Sigmoid colon (tissue), 7 donors: ENCODE data around the gene ARHGAP44. TPM values are rescaled to one million over a fixed set of nuclear protein-coding genes. Genes with fewer than 3 reads are reported as not detected.

Source experiments
- DNase-seq: peaks from one replicate; pipeline ENCODE4 v3.0.0-alpha.2; 2019
- H3K27ac ChIP-seq, 4 donors: fragments of 200-600 bp; sonication (generic); one replicate each; pipeline ENCODE4 v1.5.1; 2016 to 2019; ENCODE audit warnings: mild to moderate bottlenecking in 1 of 4
- H3K27me3 ChIP-seq, 3 donors: fragments of 200-600 bp; sonication (generic); one replicate each; pipeline ENCODE4 v1.5.1; 2019; ENCODE audit warnings: mild to moderate bottlenecking in 1 of 3
- H3K36me3 ChIP-seq, 4 donors: fragments of 200-600 bp; sonication (generic); one replicate each; pipeline ENCODE4 v1.5.1; 2016 to 2019
- H3K4me1 ChIP-seq, 4 donors: fragments of 200-600 bp; sonication (generic); one replicate each; pipeline ENCODE4 v1.5.1; 2017 to 2019
- H3K4me3 ChIP-seq, 4 donors: fragments of 200-600 bp; sonication (generic); one replicate each; pipeline ENCODE4 v1.5.1; 2017 to 2019; ENCODE audit warnings: mild to moderate bottlenecking in 2 of 4, moderate library complexity in 1 of 4
- H3K9me3 ChIP-seq, 4 donors: fragments of 200-600 bp in 3 of 4; sonication (generic) in 3 of 4; one replicate each; pipeline versions ENCODE4 v1.5.1 to v1.6.1; 2013 to 2019
- CTCF ChIP-seq, 4 experiments: fragments of 450-650 bp in 3 of 4; fragments of 200-600 bp in 1 of 4; IDR thresholded peaks; one replicate each; pipeline ENCODE4 v1.5.1; 2016 to 2019; ENCODE audit warnings: antibody characterized with exemption in 4 of 4, mild to moderate bottlenecking in 3 of 4, moderate library complexity in 2 of 4
- EP300 ChIP-seq, 4 donors: sonication (generic); formaldehyde crosslinking; IDR thresholded peaks; one replicate each; pipeline ENCODE4 v1.6.1; 2017; ENCODE audit warnings: antibody characterized with exemption in 4 of 4
- POLR2A ChIP-seq, 2 donors: fragments of 450-650 bp; IDR thresholded peaks; one replicate each; pipeline ENCODE4 v1.6.1; 2016; ENCODE audit warnings: antibody characterized with exemption in 2 of 2, mild to moderate bottlenecking in 2 of 2, moderate library complexity in 2 of 2
- POLR2AphosphoS5 ChIP-seq, 4 donors: sonication (generic); formaldehyde crosslinking; IDR thresholded peaks; one replicate each; pipeline ENCODE4 v1.6.1; 2017; ENCODE audit warnings: antibody characterized with exemption in 4 of 4
- WGBS, 2 donors: extraction: QIAGEN DNeasy Blood & Tissue Kit; methylation state at CpG; one replicate each; pipeline ENCODE4 v1.1.7; 2013; 5-methylcytosine and 5-hydroxymethylcytosine counted together
- intact Hi-C: fragments of 100-400 bp; cut with DNase I; formaldehyde crosslinking; loops from one replicate; pipeline ENCODE4 v1.15.1; 2023
- polyA plus RNA-seq, 3 donors: library from polyadenylated mRNA; stranded (reverse); fragments of 200-250 nt; gene quantifications; one replicate each; pipeline ENCODE4 v1.2.3, GENCODE V29; 2013
- total RNA-seq, 4 donors: library from RNA; depleted of rRNA; stranded (reverse); fragments of >200 nt; gene quantifications; one replicate each; pipeline ENCODE4 v1.1.0, GENCODE V29; 2016
- donor health status: healthy with polysubstance abuse.
- donor health status: Bipolar disorder and iron deficiency.
- donor health status: healthy.

The ARHGAP44 gene
- total and polyA plus RNA-seq, 7 donors: 2.6 to 23.8 (median 6.4) TPM

DNA sequence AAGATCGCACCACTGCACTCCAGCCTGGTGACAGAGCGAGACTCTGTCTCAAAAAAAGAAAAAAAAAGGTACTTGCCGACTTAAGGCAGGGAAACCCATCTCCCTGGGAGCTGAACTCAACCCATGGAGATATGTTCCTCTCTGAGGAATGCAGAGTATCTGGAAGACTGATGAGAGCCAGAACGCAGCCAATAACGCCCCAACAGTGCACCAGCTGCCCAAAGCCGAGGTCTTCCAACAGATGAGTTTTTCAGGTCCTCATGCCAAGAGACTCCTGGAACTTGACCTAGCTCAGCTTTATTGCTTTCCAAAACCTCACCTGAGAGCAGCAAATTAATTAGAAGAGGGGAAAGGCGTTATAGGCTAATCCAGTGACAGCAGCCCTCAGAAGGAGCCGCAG is 219.2 kb downstream of the ARHGAP44 start:
- intact Hi-C loops: loop anchor here (10.0 kb wide), 1 partner anchor 244 kb away; no protein-coding TSS in a partner anchor

DNA sequence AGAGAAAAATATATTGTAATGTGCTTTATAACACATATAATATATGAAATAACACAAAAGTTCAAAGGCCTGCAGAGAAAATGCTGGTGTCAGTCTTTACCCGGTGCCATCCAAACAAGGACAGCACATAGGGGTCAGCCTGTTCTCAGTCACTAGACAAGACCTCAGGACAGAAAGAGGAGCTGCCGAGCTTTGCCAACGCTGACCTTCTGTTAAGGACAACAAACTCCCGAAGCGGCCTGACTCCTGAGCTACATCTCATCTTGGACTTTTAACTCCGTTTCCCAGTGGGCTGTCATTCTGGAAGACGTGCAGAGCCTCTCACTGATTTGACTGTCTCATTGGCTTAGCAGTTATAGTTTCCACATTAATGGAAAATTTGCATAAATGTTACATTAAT is 221.7 kb downstream of the ARHGAP44 start:
- DNase-seq: peak; percentile 39
- Histone ChIP-seq H3K9me3 (no peaks in the 10 kb centered on the region), H3K27ac (no peak overlapping the region), H3K4me1 (peaks cover 0 to 3% (median 1%) of the 10 kb centered on the region in 4 donors), H3K4me3 (no peak overlapping the region), H3K27me3 (no peaks in the 10 kb centered on the region), H3K36me3 (peaks cover 18 to 100% (median 62%) of the 10 kb centered on the region in 4 donors)
- WGBS, 2 donors: 66 to 90% methylated on average over 7 of the region's 7 CpGs
- no peak for TF ChIP-seq POLR2A (IDR thresholded peaks at IDR 0.05)
- TF ChIP-seq POLR2AphosphoS5 (IDR thresholded peaks at IDR 0.05): no peak
- no peak for TF ChIP-seq EP300 (IDR thresholded peaks at IDR 0.05)
- TF ChIP-seq CTCF (IDR thresholded peaks at IDR 0.05): no peak
- intact Hi-C loops: loop anchor here (10.0 kb wide), 1 partner anchor 1016 kb away; the partner anchor contains the start of gene ZNF18

More for the DNA sequence above, 219.2 kb downstream of the ARHGAP44 start:
- Histone ChIP-seq H3K4me1 (no peaks in the 10 kb centered on the region), H3K9me3 (no peaks in the 10 kb centered on the region), H3K4me3 (no peak overlapping the region), H3K27ac (no peak overlapping the region), H3K27me3 (no peaks in the 10 kb centered on the region), H3K36me3 (peaks cover 12 to 100% (median 60%) of the 10 kb centered on the region in 4 donors)
- 94 to 96% methylated on average over 8 of the region's 8 CpGs for WGBS, 2 donors
- TF ChIP-seq CTCF (IDR thresholded peaks at IDR 0.05): no peak
- no peak for TF ChIP-seq EP300 (IDR thresholded peaks at IDR 0.05)
- no peak for TF ChIP-seq POLR2A (IDR thresholded peaks at IDR 0.05)
- TF ChIP-seq POLR2AphosphoS5 (IDR thresholded peaks at IDR 0.05): no peak
- DNase-seq: peak; percentile 17

DNA sequence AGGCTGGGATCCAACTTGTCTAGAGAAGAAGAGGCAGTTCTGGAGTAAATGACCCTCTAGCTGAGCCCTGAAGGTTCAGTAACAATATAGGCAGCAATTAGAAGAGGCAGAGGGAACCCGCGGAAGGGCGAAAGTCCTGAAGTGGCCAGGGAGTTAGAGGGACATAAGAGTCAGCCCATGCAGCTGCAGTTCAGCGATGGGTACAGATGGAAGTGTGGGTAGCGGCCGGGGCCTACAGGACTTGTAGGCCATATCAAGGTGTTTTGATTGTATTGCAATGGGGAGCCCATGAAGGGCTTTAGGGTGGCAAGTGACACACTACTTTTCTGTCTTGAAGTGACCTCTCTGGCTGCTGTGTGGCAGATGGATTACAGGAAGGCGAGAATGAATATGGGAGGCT is 225.5 kb downstream of the ARHGAP44 start:
- Histone ChIP-seq H3K27me3 (no peaks in the 10 kb centered on the region), H3K9me3 (no peaks in the 10 kb centered on the region), H3K4me1 (peaks cover 0 to 23% (median 16%) of the 10 kb centered on the region in 4 donors), H3K27ac (no peak overlapping the region), H3K4me3 (no peak overlapping the region), H3K36me3 (peaks cover 18 to 70% (median 50%) of the 10 kb centered on the region in 4 donors)
- no peak for TF ChIP-seq POLR2AphosphoS5 (IDR thresholded peaks at IDR 0.05)
- TF ChIP-seq POLR2A (IDR thresholded peaks at IDR 0.05): no peak
- no peak for TF ChIP-seq CTCF (IDR thresholded peaks at IDR 0.05)
- TF ChIP-seq EP300 (IDR thresholded peaks at IDR 0.05): no peak
- intact Hi-C loops: loop anchor here (10.0 kb wide), 1 partner anchor 1020 kb away; the partner anchor contains the start of gene ZNF18
- 90 to 96% methylated on average over 7 of the region's 7 CpGs for WGBS, 2 donors
- no peak for DNase-seq

- 8 to 16% methylated on average over 21 of the region's 21 CpGs for WGBS, 2 donors
- no peak for DNase-seq
- no peaks in the 10 kb centered on the region for H3K27me3 ChIP-seq
- H3K27ac ChIP-seq: peak overlapping the region; percentile 86 to 93 (median 88)
- H3K36me3 ChIP-seq: peaks cover 10 to 47% (median 32%) of the 10 kb centered on the region in 4 donors
- TF ChIP-seq CTCF (IDR thresholded peaks at IDR 0.05): no peak
- no peak for TF ChIP-seq POLR2AphosphoS5 (IDR thresholded peaks at IDR 0.05)
- no peak for TF ChIP-seq EP300 (IDR thresholded peaks at IDR 0.05)
- TF ChIP-seq POLR2A (IDR thresholded peaks at IDR 0.05): no peak
- peak overlapping the region; percentile 89 to 100 (median 94) for H3K4me3 ChIP-seq
- H3K4me1 ChIP-seq: peaks cover 0 to 23% (median 16%) of the 10 kb centered on the region in 4 donors
- intact Hi-C loops: loop anchor here (10.0 kb wide), 1 partner anchor 1022 kb away; the partner anchor contains the start of gene ZNF18
- H3K9me3 ChIP-seq: no peaks in the 10 kb centered on the region
Measured at GRCh38 chr17:13016881-13017654, 227.8 kb downstream of the ARHGAP44 start.
